Cardiac muscle cell (in vitro differentiated cells and primary cell): Measurements from ENCODE around the gene RNF113B. TPM values are rescaled to one million over a fixed set of nuclear protein-coding genes. Genes with fewer than 3 reads are reported as not detected.

Source experiments
- DNase-seq, 2 donors: peaks; one replicate each; pipeline versions ENCODE4 v3.0.0 to v3.0.0-alpha.2; 2010 to 2017; ENCODE audit warnings: low read depth in 1 of 2, low spot score in 1 of 2
- H3K27ac ChIP-seq: fragments of 200-600 bp; sonication (generic); 2 replicates; pipeline ENCODE4 v1.5.1; 2016
- H3K27me3 ChIP-seq: fragments of 200-600 bp; sonication (generic); 2 replicates; pipeline ENCODE4 v1.6.0; 2016; ENCODE audit warnings: control low read depth
- H3K36me3 ChIP-seq: fragments of 200-600 bp; sonication (generic); 2 replicates; pipeline ENCODE4 v1.5.1; 2016; ENCODE audit warnings: control low read depth
- H3K4me1 ChIP-seq: fragments of 200-600 bp; sonication (generic); 2 replicates; pipeline ENCODE4 v1.8.1; 2017; ENCODE audit warnings: low read depth, mild to moderate bottlenecking, mixed run types
- H3K4me3 ChIP-seq: fragments of 200-600 bp; sonication (generic); 2 replicates; pipeline ENCODE4 v1.5.1; 2016; ENCODE audit warnings: mild to moderate bottlenecking
- H3K9me3 ChIP-seq: fragments of 200-600 bp; sonication (generic); 2 replicates; pipeline ENCODE4 v1.5.1; 2017; ENCODE audit warnings: low read depth, mild to moderate bottlenecking, control low read depth
- polyA plus RNA-seq: library from polyadenylated mRNA; unstranded; fragments of >200 nt; fragmentation: Nextera tagmentation; extraction: Ambion mirVana; gene quantifications from 2 replicates; pipeline ENCODE4 v1.2.1, GENCODE V29; 2016
- total RNA-seq: library from RNA; depleted of rRNA; stranded (reverse); fragments of >200 nt; gene quantifications from 2 replicates; pipeline ENCODE4 v1.2.3, GENCODE V29; 2016
- TF ChIP-seq, protein P1 (sequence below): IDR thresholded peaks from 2 replicates; pipeline ENCODE4 v1.5.1; 2012; ENCODE audit warnings: low read depth, mild to moderate bottlenecking, low read length

RNF113B gene
- total and polyA plus RNA-seq, 2 experiments from 2014 or later, result 0.10 TPM; not detected in 1

DNA sequence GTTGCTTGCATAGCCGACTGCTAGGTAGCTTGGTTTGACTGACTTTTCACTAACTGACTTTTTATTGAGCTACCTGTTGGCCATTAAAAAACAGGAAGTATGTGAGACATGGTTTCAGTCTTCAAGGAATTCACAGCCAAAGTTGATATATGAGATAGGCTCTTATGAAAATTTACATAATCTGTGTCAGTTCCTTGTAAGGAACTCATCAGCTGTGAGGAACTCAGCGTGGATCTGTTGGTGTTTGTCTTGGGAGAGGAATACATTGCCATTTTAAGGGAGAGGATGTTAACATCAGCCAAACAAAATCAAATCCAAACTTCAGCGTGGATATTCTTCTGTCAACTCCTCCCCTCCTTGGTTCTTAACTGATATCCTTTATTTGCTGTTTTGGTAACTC, 2.0 kb downstream of the RNF113B start:
- no peaks in the 10 kb centered on the region for H3K9me3 ChIP-seq
- peaks cover 29% of the 10 kb centered on the region for H3K4me1 ChIP-seq
- DNase-seq, result no peak
- H3K36me3 ChIP-seq, result no peaks in the 10 kb centered on the region
- H3K27ac ChIP-seq, result no peak overlapping the region
- no peaks in the 10 kb centered on the region for H3K27me3 ChIP-seq
- TF ChIP-seq, protein P1, sequence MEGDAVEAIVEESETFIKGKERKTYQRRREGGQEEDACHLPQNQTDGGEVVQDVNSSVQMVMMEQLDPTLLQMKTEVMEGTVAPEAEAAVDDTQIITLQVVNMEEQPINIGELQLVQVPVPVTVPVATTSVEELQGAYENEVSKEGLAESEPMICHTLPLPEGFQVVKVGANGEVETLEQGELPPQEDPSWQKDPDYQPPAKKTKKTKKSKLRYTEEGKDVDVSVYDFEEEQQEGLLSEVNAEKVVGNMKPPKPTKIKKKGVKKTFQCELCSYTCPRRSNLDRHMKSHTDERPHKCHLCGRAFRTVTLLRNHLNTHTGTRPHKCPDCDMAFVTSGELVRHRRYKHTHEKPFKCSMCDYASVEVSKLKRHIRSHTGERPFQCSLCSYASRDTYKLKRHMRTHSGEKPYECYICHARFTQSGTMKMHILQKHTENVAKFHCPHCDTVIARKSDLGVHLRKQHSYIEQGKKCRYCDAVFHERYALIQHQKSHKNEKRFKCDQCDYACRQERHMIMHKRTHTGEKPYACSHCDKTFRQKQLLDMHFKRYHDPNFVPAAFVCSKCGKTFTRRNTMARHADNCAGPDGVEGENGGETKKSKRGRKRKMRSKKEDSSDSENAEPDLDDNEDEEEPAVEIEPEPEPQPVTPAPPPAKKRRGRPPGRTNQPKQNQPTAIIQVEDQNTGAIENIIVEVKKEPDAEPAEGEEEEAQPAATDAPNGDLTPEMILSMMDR, result no peak
- no peak overlapping the region for H3K4me3 ChIP-seq

DNA sequence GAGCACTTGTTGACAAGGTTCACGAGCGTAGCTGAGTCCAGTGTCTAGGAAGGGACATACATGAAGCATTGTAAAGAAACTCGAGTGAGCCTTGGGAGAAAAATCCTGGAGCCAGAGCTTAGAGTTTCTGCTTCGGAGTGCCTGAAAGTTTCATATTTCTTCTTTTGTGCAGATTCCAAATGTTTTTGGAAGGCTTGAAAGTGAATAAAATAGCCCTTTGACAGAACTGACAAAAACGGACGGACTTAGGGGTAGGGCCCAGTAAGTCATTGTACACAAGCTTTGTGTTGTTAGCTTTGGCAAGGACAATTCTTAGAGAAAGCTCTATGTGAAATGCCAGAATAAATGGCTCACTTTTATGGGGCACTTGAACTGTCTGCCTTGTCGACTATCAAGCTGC, 2.8 kb downstream of the RNF113B start:
- no peak for DNase-seq
- H3K27ac ChIP-seq, result no peak overlapping the region
- TF ChIP-seq, protein P1, result no peak
- no peaks in the 10 kb centered on the region for H3K27me3 ChIP-seq
- peaks cover 29% of the 10 kb centered on the region for H3K4me1 ChIP-seq
- H3K36me3 ChIP-seq, result no peaks in the 10 kb centered on the region
- no peak overlapping the region for H3K4me3 ChIP-seq
- H3K9me3 ChIP-seq, result no peaks in the 10 kb centered on the region

GRCh38 chr13:98173431-98174152, 3.5 kb downstream of the RNF113B start:
- no peaks in the 10 kb centered on the region for H3K36me3 ChIP-seq
- H3K27me3 ChIP-seq, result no peaks in the 10 kb centered on the region
- H3K27ac ChIP-seq, result peak overlapping the region; percentile 68
- peaks cover 29% of the 10 kb centered on the region for H3K4me1 ChIP-seq
- DNase-seq, result peak in 1 of 2 donors; percentile 85
- no peaks in the 10 kb centered on the region for H3K9me3 ChIP-seq
- TF ChIP-seq, protein P1, result no peak
- H3K4me3 ChIP-seq, result no peak overlapping the region

GRCh38 chr13:98172590-98173422, 4.3 kb downstream of the RNF113B start:
- H3K4me1 ChIP-seq, result peaks cover 29% of the 10 kb centered on the region
- H3K27me3 ChIP-seq, result no peaks in the 10 kb centered on the region
- H3K36me3 ChIP-seq, result no peaks in the 10 kb centered on the region
- peak in 1 of 2 donors; percentile 69 for DNase-seq
- TF ChIP-seq, protein P1, result no peak
- H3K27ac ChIP-seq, result peak overlapping the region; percentile 68
- H3K9me3 ChIP-seq, result no peaks in the 10 kb centered on the region
- no peak overlapping the region for H3K4me3 ChIP-seq

GRCh38 chr13:98171900-98172589, 5.0 kb downstream of the RNF113B start:
- TF ChIP-seq, protein P1, result no peak
- Histone ChIP-seq H3K27ac (peak overlapping the region; percentile 68), H3K27me3 (no peaks in the 10 kb centered on the region), H3K4me1 (peaks cover 29% of the 10 kb centered on the region), H3K9me3 (no peaks in the 10 kb centered on the region), H3K36me3 (no peaks in the 10 kb centered on the region), H3K4me3 (no peak overlapping the region)
- peak in 1 of 2 donors; percentile 20 for DNase-seq
